ENCODE results near the gene ITGB8. TPM values are rescaled to one million over a fixed set of nuclear protein-coding genes. Genes with fewer than 3 reads are reported as not detected.

The ITGB8 gene
- polyA plus RNA-seq, 1 donor from 2014 or later: not detected

GRCh38 chr7:20456701-20457100 lies 126.0 kb downstream of the ITGB8 start:
- Mint-ChIP-seq H3K36me3 (no peaks in the 10 kb centered on the region), H3K9me3 (no peaks in the 10 kb centered on the region), H3K27me3 (peaks cover 2% of the 10 kb centered on the region)

GRCh38 chr7:20458521-20458920 lies 127.8 kb downstream of the ITGB8 start:
- no peaks in the 10 kb centered on the region for H3K9me3 Mint-ChIP-seq
- no peak overlapping the region for H3K4me3 Mint-ChIP-seq
- H3K36me3 Mint-ChIP-seq: no peaks in the 10 kb centered on the region
- no peak overlapping the region for H3K27ac Mint-ChIP-seq
- no peaks in the 10 kb centered on the region for H3K4me1 Mint-ChIP-seq
- H3K27me3 Mint-ChIP-seq: peaks cover 2% of the 10 kb centered on the region

More at GRCh38 chr7:20456701-20457100, 126.0 kb downstream of the ITGB8 start:
- H3K4me3 Mint-ChIP-seq: no peak overlapping the region
- H3K4me1 Mint-ChIP-seq: no peaks in the 10 kb centered on the region
- H3K27ac Mint-ChIP-seq: no peak overlapping the region

GRCh38 chr7:20459419-20459818 lies 128.7 kb downstream of the ITGB8 start:
- Mint-ChIP-seq H3K27ac (no peak overlapping the region), H3K9me3 (peaks cover 0 to 3% (median 0%) of the 10 kb centered on the region in 3 donors)

GRCh38 chr7:20464891-20465290 lies 134.2 kb downstream of the ITGB8 start:
- H3K36me3 Mint-ChIP-seq: no peaks in the 10 kb centered on the region
- H3K4me3 Mint-ChIP-seq: no peak overlapping the region
- H3K27me3 Mint-ChIP-seq: peaks cover 2% of the 10 kb centered on the region
- H3K9me3 Mint-ChIP-seq: peaks cover 0 to 3% (median 0%) of the 10 kb centered on the region in 3 donors
- H3K4me1 Mint-ChIP-seq: no peaks in the 10 kb centered on the region
- H3K27ac Mint-ChIP-seq: no peak overlapping the region

More at GRCh38 chr7:20459419-20459818, 128.7 kb downstream of the ITGB8 start:
- Mint-ChIP-seq H3K4me3 (no peak overlapping the region), H3K27me3 (peaks cover 2% of the 10 kb centered on the region), H3K36me3 (no peaks in the 10 kb centered on the region), H3K4me1 (no peaks in the 10 kb centered on the region)

Other genes starting within 250 kb of the ITGB8 start
- gene MACC1, start 113.5 kb upstream of the ITGB8 start, polyA plus RNA-seq: 1.2 TPM

Measured in IgD-negative memory B cell (primary cell).